OCI-LY7 (cell line): ENCODE measurements around the gene GNAS-AS1.

ENCODE experiments used
- EZH2phosphoT487 ChIP-seq: fragments of 200-600 bp; sonication (generic); IDR thresholded peaks from 2 replicates; pipeline ENCODE4 v1.6.1; 2018; ENCODE audit warnings: low read depth, borderline replicate concordance, mild to moderate bottlenecking, mixed run types, antibody characterized with exemption, low read length, moderate library complexity, mixed read lengths
- TF ChIP-seq, protein P1 (sequence below): fragments of 200-600 bp; sonication (generic); conservative IDR thresholded peaks from 2 replicates; pipeline ENCODE4 v1.5.1; 2014; ENCODE audit warnings: mild to moderate bottlenecking, antibody characterized with exemption, low read length, moderate library complexity, mixed read lengths

- TF ChIP-seq, protein P1, sequence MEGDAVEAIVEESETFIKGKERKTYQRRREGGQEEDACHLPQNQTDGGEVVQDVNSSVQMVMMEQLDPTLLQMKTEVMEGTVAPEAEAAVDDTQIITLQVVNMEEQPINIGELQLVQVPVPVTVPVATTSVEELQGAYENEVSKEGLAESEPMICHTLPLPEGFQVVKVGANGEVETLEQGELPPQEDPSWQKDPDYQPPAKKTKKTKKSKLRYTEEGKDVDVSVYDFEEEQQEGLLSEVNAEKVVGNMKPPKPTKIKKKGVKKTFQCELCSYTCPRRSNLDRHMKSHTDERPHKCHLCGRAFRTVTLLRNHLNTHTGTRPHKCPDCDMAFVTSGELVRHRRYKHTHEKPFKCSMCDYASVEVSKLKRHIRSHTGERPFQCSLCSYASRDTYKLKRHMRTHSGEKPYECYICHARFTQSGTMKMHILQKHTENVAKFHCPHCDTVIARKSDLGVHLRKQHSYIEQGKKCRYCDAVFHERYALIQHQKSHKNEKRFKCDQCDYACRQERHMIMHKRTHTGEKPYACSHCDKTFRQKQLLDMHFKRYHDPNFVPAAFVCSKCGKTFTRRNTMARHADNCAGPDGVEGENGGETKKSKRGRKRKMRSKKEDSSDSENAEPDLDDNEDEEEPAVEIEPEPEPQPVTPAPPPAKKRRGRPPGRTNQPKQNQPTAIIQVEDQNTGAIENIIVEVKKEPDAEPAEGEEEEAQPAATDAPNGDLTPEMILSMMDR, result peak; percentile 72
- TF ChIP-seq EZH2phosphoT487, result no peak
These were observed 18.1 kb upstream of the GNAS-AS1 start for GRCh38 chr20:58868795-58869194.
